Measurements from ENCODE around the gene MICOS13.

The MICOS13 gene

DNA sequence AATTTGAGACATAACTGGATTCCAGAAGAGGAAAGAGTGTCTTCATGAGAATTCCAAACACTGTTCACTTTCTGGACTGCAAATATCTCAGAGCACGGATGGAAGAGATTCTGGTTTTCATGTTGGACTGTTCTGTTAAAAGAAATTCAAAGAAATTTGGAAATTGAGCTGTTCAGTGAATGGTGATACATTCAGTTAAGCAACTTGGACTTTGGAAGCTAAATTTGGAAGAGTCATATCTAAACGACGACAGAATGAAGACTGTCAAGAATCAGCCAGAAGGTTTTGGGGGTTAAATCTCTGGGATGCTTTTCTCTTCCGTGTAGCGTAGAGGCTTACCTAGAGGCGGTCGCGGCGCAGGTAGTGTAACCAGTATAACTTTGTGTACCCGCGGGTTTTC is 31.9 kb downstream of the MICOS13 start:
- Histone ChIP-seq H3K18ac (ENCODE audit: low read length) (no peak overlapping the region), H3K14ac (ENCODE audit: low read length) (no peak overlapping the region), H3K4me2 (ENCODE audit: insufficient read depth, low read length, poor library complexity, severe bottlenecking) (no peak overlapping the region), H2AK5ac (ENCODE audit: low read depth, low read length) (no peak overlapping the region), H3K79me1 (ENCODE audit: low read depth, low read length) (peaks cover 6% of the 10 kb centered on the region), H2BK15ac (ENCODE audit: low read length) (no peak overlapping the region), H2BK12ac (ENCODE audit: low read length) (no peak overlapping the region), H4K8ac (ENCODE audit: low read depth, low read length) (no peak overlapping the region), H3K27ac (replicated peaks; ENCODE audit: low read length) (no peak overlapping the region), H3K27me3 (ENCODE audit: control insufficient read depth in 3 of 3, insufficient read depth in 3 of 3, low read depth in 1 of 3, low read length in 3 of 3) (no peaks in the 10 kb centered on the region), H2BK120ac (ENCODE audit: low read depth, low read length) (no peak overlapping the region), H2AFZ (ENCODE audit: low read length) (no peak overlapping the region), H3K36me3 (replicated peaks in 1 of 2; ENCODE audit: control insufficient read depth in 2 of 2, insufficient read depth in 2 of 2, low read length in 2 of 2) (peaks cover 56 to 92% of the 10 kb centered on the region in 2 donors), H3K4me3 (ENCODE audit: low read length in 2 of 2) (no peak overlapping the region), H3K4me1 (ENCODE audit: control insufficient read depth in 2 of 2, insufficient read depth in 1 of 2, low read depth in 1 of 2, low read length in 2 of 2) (no peaks in the 10 kb centered on the region), H3K9ac (ENCODE audit: low read depth, low read length, poor library complexity) (no peak overlapping the region), H3K4ac (ENCODE audit: low read length) (no peak overlapping the region), H2BK5ac (ENCODE audit: low read length) (no peak overlapping the region), H3K23ac (ENCODE audit: low read depth, low read length, poor library complexity) (no peak overlapping the region), H3K9me3 (replicated peaks in 1 of 2; ENCODE audit: control insufficient read depth in 2 of 2, insufficient read depth in 1 of 2, low read depth in 1 of 2, low read length in 2 of 2) (no peaks in the 10 kb centered on the region), H4K91ac (ENCODE audit: low read depth, low read length, poor library complexity) (no peak overlapping the region)
- DNase-seq (ENCODE audit: low spot score) = no peak
- WGBS, 2 donors (ENCODE audit: extremely low coverage in 2 of 2, insufficient read length in 2 of 2, insufficient replicate concordance in 1 of 2) = no CpG with 5 or more reads among the region's 11 CpGs

DNA sequence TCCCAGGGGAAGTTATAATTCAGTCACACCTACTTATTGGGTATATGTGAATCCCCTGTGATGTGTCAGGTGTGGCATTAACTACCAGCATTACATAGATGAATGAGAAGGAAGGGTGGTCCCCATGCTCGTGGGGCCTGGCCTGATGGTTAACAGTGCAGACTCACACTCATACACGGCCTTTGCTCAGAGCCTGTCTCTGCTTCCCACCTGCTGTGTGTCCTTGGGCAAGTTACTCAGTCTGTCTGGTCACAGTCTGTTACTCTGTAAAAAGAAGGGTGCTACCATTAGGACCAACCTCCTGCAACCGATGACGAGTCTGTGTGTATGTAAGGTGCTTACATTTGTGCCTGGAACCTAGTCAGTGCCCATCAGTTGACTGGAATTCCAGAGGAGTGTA is 33.6 kb downstream of the MICOS13 start:
- H3K27me3 ChIP-seq (ENCODE audit: control insufficient read depth in 3 of 3, insufficient read depth in 3 of 3, low read depth in 1 of 3, low read length in 3 of 3) = no peaks in the 10 kb centered on the region
- H4K8ac ChIP-seq (ENCODE audit: low read depth, low read length) = no peak overlapping the region
- H3K9me3 ChIP-seq (replicated peaks in 1 of 2; ENCODE audit: control insufficient read depth in 2 of 2, insufficient read depth in 1 of 2, low read depth in 1 of 2, low read length in 2 of 2) = no peaks in the 10 kb centered on the region
- H3K4me3 ChIP-seq (ENCODE audit: low read length in 2 of 2) = no peak overlapping the region
- H2AK5ac ChIP-seq (ENCODE audit: low read depth, low read length) = no peak overlapping the region
- H2BK5ac ChIP-seq (ENCODE audit: low read length) = no peak overlapping the region
- H2BK120ac ChIP-seq (ENCODE audit: low read depth, low read length) = no peak overlapping the region
- no peak overlapping the region for H3K9ac ChIP-seq (ENCODE audit: low read depth, low read length, poor library complexity)
- no peak for DNase-seq (ENCODE audit: low spot score)
- no peak overlapping the region for H3K4me2 ChIP-seq (ENCODE audit: insufficient read depth, low read length, poor library complexity, severe bottlenecking)
- no peak overlapping the region for H3K23ac ChIP-seq (ENCODE audit: low read depth, low read length, poor library complexity)
- H3K4ac ChIP-seq (ENCODE audit: low read length) = no peak overlapping the region
- no peaks in the 10 kb centered on the region for H3K4me1 ChIP-seq (ENCODE audit: control insufficient read depth in 2 of 2, insufficient read depth in 1 of 2, low read depth in 1 of 2, low read length in 2 of 2)
- no peak overlapping the region for H4K91ac ChIP-seq (ENCODE audit: low read depth, low read length, poor library complexity)
- no peak overlapping the region for H2AFZ ChIP-seq (ENCODE audit: low read length)
- H3K14ac ChIP-seq (ENCODE audit: low read length) = no peak overlapping the region
- H2BK15ac ChIP-seq (ENCODE audit: low read length) = no peak overlapping the region
- H3K27ac ChIP-seq (replicated peaks; ENCODE audit: low read length) = no peak overlapping the region
- peaks cover 3% of the 10 kb centered on the region for H3K79me1 ChIP-seq (ENCODE audit: low read depth, low read length)
- no CpG with 5 or more reads among the region's 4 CpGs for WGBS, 2 donors (ENCODE audit: extremely low coverage in 2 of 2, insufficient read length in 2 of 2, insufficient replicate concordance in 1 of 2)
- no peak overlapping the region for H2BK12ac ChIP-seq (ENCODE audit: low read length)
- H3K18ac ChIP-seq (ENCODE audit: low read length) = no peak overlapping the region
- H3K36me3 ChIP-seq (replicated peaks in 1 of 2; ENCODE audit: control insufficient read depth in 2 of 2, insufficient read depth in 2 of 2, low read length in 2 of 2) = peaks cover 48 to 92% of the 10 kb centered on the region in 2 donors

DNA sequence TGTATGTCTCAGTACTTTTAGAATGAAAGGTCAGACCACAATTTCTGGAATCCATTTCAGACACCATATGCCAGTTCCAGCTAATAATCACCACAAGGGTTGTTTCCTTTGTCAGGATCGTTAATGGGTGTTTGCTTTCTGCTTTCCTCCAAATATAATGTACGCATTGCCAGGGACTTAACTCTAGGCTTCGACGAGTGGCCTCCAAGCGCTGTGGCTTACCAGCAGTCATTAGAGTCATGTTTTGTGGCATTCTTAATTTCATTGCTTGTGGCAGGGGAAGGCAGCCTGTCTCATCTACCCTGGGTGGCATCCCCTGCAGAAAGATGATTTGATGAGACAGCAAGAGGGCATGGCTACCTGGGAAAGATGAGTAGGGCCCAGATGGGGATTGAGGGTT is 34.9 kb downstream of the MICOS13 start:
- no peak overlapping the region for H2BK12ac ChIP-seq (ENCODE audit: low read length)
- no peak overlapping the region for H4K91ac ChIP-seq (ENCODE audit: low read depth, low read length, poor library complexity)
- H2AK5ac ChIP-seq (ENCODE audit: low read depth, low read length) = no peak overlapping the region
- no peak for DNase-seq (ENCODE audit: low spot score)
- no peaks in the 10 kb centered on the region for H3K27me3 ChIP-seq (ENCODE audit: control insufficient read depth in 3 of 3, insufficient read depth in 3 of 3, low read depth in 1 of 3, low read length in 3 of 3)
- no peak overlapping the region for H3K9ac ChIP-seq (ENCODE audit: low read depth, low read length, poor library complexity)
- H2BK5ac ChIP-seq (ENCODE audit: low read length) = no peak overlapping the region
- no peak overlapping the region for H3K4ac ChIP-seq (ENCODE audit: low read length)
- H3K18ac ChIP-seq (ENCODE audit: low read length) = no peak overlapping the region
- H3K4me1 ChIP-seq (ENCODE audit: control insufficient read depth in 2 of 2, insufficient read depth in 1 of 2, low read depth in 1 of 2, low read length in 2 of 2) = no peaks in the 10 kb centered on the region
- peaks cover 6% of the 10 kb centered on the region for H3K79me1 ChIP-seq (ENCODE audit: low read depth, low read length)
- WGBS, 2 donors (ENCODE audit: extremely low coverage in 2 of 2, insufficient read length in 2 of 2, insufficient replicate concordance in 1 of 2) = no CpG with 5 or more reads among the region's 5 CpGs
- H3K27ac ChIP-seq (replicated peaks; ENCODE audit: low read length) = no peak overlapping the region
- H3K9me3 ChIP-seq (replicated peaks in 1 of 2; ENCODE audit: control insufficient read depth in 2 of 2, insufficient read depth in 1 of 2, low read depth in 1 of 2, low read length in 2 of 2) = no peaks in the 10 kb centered on the region
- no peak overlapping the region for H3K4me2 ChIP-seq (ENCODE audit: insufficient read depth, low read length, poor library complexity, severe bottlenecking)
- H3K36me3 ChIP-seq (replicated peaks in 1 of 2; ENCODE audit: control insufficient read depth in 2 of 2, insufficient read depth in 2 of 2, low read length in 2 of 2) = peaks cover 43 to 91% of the 10 kb centered on the region in 2 donors
- H4K8ac ChIP-seq (ENCODE audit: low read depth, low read length) = no peak overlapping the region
- no peak overlapping the region for H3K23ac ChIP-seq (ENCODE audit: low read depth, low read length, poor library complexity)
- H2BK120ac ChIP-seq (ENCODE audit: low read depth, low read length) = no peak overlapping the region
- no peak overlapping the region for H2BK15ac ChIP-seq (ENCODE audit: low read length)
- no peak overlapping the region for H2AFZ ChIP-seq (ENCODE audit: low read length)
- no peak overlapping the region for H3K14ac ChIP-seq (ENCODE audit: low read length)
- H3K4me3 ChIP-seq (ENCODE audit: low read length in 2 of 2) = no peak overlapping the region

DNA sequence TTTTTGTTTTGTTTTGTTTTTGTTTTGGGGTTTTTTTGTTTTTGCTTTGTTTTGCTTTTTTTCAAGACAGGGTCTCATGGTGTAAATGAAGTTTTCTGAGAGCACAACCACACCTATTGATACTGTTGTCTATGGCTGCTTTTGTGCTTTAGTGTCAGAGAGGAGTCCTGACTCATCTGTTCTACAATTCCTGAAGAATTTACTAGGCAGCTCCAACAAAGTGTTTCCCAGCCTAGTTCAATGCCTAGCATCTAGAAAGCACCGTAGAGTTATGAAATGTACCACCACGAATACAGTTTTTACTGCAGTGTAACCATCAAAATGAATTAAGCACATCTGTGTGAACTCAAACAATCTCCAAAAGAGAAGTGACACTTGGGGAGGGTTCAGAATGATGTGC is 36.3 kb downstream of the MICOS13 start:
- no peak overlapping the region for H3K14ac ChIP-seq (ENCODE audit: low read length)
- H3K27ac ChIP-seq (replicated peaks; ENCODE audit: low read length) = no peak overlapping the region
- no peak overlapping the region for H2BK12ac ChIP-seq (ENCODE audit: low read length)
- no peak overlapping the region for H3K23ac ChIP-seq (ENCODE audit: low read depth, low read length, poor library complexity)
- H3K4me3 ChIP-seq (ENCODE audit: low read length in 2 of 2) = no peak overlapping the region
- H4K8ac ChIP-seq (ENCODE audit: low read depth, low read length) = no peak overlapping the region
- H3K4me1 ChIP-seq (ENCODE audit: control insufficient read depth in 2 of 2, insufficient read depth in 1 of 2, low read depth in 1 of 2, low read length in 2 of 2) = no peaks in the 10 kb centered on the region
- H2AFZ ChIP-seq (ENCODE audit: low read length) = no peak overlapping the region
- H3K36me3 ChIP-seq (replicated peaks in 1 of 2; ENCODE audit: control insufficient read depth in 2 of 2, insufficient read depth in 2 of 2, low read length in 2 of 2) = peaks cover 37 to 90% of the 10 kb centered on the region in 2 donors
- no peak overlapping the region for H4K91ac ChIP-seq (ENCODE audit: low read depth, low read length, poor library complexity)
- H2BK5ac ChIP-seq (ENCODE audit: low read length) = no peak overlapping the region
- H3K27me3 ChIP-seq (ENCODE audit: control insufficient read depth in 3 of 3, insufficient read depth in 3 of 3, low read depth in 1 of 3, low read length in 3 of 3) = no peaks in the 10 kb centered on the region
- no peak overlapping the region for H3K18ac ChIP-seq (ENCODE audit: low read length)
- no peak overlapping the region for H2BK120ac ChIP-seq (ENCODE audit: low read depth, low read length)
- no peak overlapping the region for H3K9ac ChIP-seq (ENCODE audit: low read depth, low read length, poor library complexity)
- no CpG with 5 or more reads among the region's 2 CpGs for WGBS, 2 donors (ENCODE audit: extremely low coverage in 2 of 2, insufficient read length in 2 of 2, insufficient replicate concordance in 1 of 2)
- no peak overlapping the region for H2AK5ac ChIP-seq (ENCODE audit: low read depth, low read length)
- no peak overlapping the region for H3K4ac ChIP-seq (ENCODE audit: low read length)
- no peak overlapping the region for H2BK15ac ChIP-seq (ENCODE audit: low read length)
- no peak overlapping the region for H3K4me2 ChIP-seq (ENCODE audit: insufficient read depth, low read length, poor library complexity, severe bottlenecking)
- H3K79me1 ChIP-seq (ENCODE audit: low read depth, low read length) = peaks cover 6% of the 10 kb centered on the region
- DNase-seq (ENCODE audit: low spot score) = no peak
- no peaks in the 10 kb centered on the region for H3K9me3 ChIP-seq (replicated peaks in 1 of 2; ENCODE audit: control insufficient read depth in 2 of 2, insufficient read depth in 1 of 2, low read depth in 1 of 2, low read length in 2 of 2)

Data from neuronal stem cell (in vitro differentiated cells).